Kidney epithelial cell (primary cell): Measurements from ENCODE around the gene SLC35F5. TPM values are rescaled to one million over a fixed set of nuclear protein-coding genes. Genes with fewer than 3 reads are reported as not detected.

Source experiments
- DNase-seq: peaks from one replicate; pipeline ENCODE4 v3.0.0-alpha.2; 2010; ENCODE audit warnings: low read depth
- H3K27me3 ChIP-seq: 2 replicates; pipeline ENCODE4 v1.6.0; 2011; ENCODE audit warnings: low read length; ENCODE audit not compliant: control insufficient read depth, insufficient read depth
- H3K36me3 ChIP-seq: 2 replicates; pipeline ENCODE4 v1.5.1; 2011; ENCODE audit warnings: low read length; ENCODE audit not compliant: control insufficient read depth, insufficient read depth
- H3K4me3 ChIP-seq: 2 replicates; pipeline ENCODE4 v1.5.1; 2011; ENCODE audit warnings: low read depth, mild to moderate bottlenecking, control low read depth, low read length
- total RNA-seq: library from RNA; depleted of rRNA; stranded (reverse); fragments of >200 nt; gene quantifications from 2 replicates; pipeline ENCODE4 v1.2.3, GENCODE V29; 2015
- TF ChIP-seq, protein P1 (sequence below): IDR thresholded peaks from 2 replicates; pipeline ENCODE4 v1.5.1; 2011; ENCODE audit warnings: mild to moderate bottlenecking, moderate library complexity, low read length, control low read depth, inconsistent platforms; ENCODE audit not compliant: insufficient read depth, poor library complexity, severe bottlenecking

Gene SLC35F5, protein sequence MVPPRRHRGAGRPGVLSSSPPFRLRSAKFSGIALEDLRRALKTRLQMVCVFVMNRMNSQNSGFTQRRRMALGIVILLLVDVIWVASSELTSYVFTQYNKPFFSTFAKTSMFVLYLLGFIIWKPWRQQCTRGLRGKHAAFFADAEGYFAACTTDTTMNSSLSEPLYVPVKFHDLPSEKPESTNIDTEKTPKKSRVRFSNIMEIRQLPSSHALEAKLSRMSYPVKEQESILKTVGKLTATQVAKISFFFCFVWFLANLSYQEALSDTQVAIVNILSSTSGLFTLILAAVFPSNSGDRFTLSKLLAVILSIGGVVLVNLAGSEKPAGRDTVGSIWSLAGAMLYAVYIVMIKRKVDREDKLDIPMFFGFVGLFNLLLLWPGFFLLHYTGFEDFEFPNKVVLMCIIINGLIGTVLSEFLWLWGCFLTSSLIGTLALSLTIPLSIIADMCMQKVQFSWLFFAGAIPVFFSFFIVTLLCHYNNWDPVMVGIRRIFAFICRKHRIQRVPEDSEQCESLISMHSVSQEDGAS
- total RNA-seq: 61.7 and 66.3 TPM in 2 replicates

DNA sequence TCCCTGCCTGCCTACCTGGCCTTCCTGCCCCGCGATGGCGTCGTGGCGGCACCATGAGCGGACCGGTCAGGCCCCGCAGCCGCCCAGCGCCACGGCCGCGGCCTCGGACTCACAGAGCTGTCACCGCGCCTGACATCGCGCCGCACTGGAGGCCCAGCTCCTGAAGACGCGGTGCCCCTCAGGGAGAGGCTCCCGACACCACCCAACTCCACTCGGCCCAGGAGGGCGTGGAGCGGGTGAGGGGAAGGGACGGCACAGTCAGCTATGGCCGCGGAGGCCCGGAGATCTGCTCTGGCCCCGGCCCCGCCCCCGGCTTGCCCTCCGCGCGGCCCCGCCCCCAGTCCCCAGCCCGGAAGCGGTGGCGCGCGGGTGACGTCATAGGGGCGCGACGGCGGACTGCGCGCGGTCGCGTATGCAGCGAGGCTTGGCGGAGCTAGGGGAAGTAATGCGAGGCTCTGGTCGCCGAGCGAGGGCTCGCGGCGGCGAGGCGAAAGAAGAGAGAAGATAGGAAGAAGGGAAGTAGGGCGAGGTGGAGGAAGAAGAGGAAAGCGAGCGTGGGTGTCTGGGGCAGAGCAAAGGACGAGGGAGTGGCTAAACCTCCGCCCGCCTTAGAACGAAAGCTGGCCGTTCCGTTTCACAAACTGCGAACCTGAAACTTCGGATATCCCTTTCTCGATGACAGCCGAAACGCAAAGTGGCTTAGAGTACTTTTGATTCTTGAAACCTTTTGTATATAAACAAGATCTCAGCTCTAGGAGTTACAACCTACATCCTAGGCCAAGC lies at the start of gene SLC35F5:
TSS of gene SLC35F5 (minus strand) at position 288 of the 783 bp plus-strand sequence. CDS start at position 55, 233 bp downstream.
- no peak for DNase-seq
- TF ChIP-seq, protein P1, sequence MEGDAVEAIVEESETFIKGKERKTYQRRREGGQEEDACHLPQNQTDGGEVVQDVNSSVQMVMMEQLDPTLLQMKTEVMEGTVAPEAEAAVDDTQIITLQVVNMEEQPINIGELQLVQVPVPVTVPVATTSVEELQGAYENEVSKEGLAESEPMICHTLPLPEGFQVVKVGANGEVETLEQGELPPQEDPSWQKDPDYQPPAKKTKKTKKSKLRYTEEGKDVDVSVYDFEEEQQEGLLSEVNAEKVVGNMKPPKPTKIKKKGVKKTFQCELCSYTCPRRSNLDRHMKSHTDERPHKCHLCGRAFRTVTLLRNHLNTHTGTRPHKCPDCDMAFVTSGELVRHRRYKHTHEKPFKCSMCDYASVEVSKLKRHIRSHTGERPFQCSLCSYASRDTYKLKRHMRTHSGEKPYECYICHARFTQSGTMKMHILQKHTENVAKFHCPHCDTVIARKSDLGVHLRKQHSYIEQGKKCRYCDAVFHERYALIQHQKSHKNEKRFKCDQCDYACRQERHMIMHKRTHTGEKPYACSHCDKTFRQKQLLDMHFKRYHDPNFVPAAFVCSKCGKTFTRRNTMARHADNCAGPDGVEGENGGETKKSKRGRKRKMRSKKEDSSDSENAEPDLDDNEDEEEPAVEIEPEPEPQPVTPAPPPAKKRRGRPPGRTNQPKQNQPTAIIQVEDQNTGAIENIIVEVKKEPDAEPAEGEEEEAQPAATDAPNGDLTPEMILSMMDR: no peak

DNA sequence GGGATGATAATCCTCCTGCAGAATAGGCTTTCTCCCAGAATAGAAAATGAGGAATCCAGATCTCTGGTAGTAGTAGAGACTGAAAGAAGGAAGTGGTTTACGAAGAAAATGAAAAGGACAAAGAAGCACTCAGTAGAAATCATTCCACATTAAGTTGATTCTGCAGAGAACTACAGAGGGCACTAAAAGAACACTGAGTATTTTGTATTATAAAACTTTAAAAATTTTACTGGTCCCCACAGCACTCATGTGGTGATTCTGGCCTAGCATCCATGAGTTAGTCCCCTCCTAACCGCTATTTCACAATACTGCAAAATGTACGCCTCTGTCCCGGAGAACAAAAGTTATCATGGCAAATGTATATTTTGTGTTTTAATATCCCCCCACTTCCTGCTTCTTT lies 42.9 kb upstream of the SLC35F5 start:
- Histone ChIP-seq H3K4me3 (no peak overlapping the region), H3K36me3 (no peaks in the 10 kb centered on the region), H3K27me3 (no peaks in the 10 kb centered on the region)
- TF ChIP-seq, protein P1: no peak
- DNase-seq: no peak

More for the DNA sequence above, at the start of gene SLC35F5:
- Histone ChIP-seq H3K4me3 (peak within 1 kb of the TSS; percentile 93), H3K27me3 (no peaks in the 10 kb centered on the region), H3K36me3 (peaks cover 2% of the 10 kb centered on the region)

DNA sequence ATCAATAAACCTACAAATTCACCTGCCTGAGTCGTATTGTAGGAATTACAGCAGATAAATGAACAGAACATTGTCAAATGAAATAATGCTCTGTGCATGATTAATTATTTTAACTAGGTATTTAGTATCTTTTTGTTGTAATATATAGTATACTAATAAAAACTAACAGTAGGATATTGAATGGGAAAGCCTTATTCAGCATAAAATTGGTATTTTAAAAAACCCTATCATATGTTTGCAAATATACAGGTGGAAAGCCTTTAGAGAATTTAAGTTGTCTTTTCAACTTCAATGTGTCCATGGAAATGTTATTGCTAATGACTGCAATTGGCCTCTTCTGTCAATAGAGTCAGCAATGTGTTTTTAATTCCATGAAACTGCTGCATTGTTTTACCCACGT lies 40.8 kb upstream of the SLC35F5 start:
- Histone ChIP-seq H3K4me3 (no peak overlapping the region), H3K27me3 (no peaks in the 10 kb centered on the region), H3K36me3 (no peaks in the 10 kb centered on the region)
- DNase-seq: no peak
- TF ChIP-seq, protein P1: no peak

DNA sequence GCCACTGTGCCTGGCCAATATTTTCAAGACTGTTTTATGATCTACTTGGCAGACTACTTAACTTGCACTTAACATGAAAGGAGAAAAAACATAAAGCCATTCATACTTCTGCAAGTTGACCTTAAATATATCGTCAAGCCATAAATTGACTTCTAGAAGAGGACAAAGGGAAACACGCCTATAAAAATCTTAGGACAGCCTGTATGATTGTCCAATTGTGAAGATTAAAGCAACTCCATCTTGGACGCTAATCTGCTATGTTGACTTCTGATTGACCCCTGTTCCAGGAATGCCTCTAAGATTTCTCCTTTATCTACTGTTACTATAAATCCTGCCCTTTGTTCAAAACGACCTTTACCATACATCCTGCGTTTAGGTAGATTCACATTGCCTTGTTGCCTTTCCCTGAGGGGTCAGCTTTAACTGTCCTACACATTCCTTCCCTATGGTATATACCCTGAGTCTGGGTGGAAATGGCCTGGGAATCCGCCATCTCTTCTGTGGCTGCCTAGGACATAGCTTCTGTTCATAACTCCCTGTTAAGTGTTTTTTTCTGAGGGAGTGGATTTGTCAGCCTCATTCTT lies 40.2 kb upstream of the SLC35F5 start:
- H3K36me3 ChIP-seq: no peaks in the 10 kb centered on the region
- TF ChIP-seq, protein P1: no peak
- DNase-seq: no peak

DNA sequence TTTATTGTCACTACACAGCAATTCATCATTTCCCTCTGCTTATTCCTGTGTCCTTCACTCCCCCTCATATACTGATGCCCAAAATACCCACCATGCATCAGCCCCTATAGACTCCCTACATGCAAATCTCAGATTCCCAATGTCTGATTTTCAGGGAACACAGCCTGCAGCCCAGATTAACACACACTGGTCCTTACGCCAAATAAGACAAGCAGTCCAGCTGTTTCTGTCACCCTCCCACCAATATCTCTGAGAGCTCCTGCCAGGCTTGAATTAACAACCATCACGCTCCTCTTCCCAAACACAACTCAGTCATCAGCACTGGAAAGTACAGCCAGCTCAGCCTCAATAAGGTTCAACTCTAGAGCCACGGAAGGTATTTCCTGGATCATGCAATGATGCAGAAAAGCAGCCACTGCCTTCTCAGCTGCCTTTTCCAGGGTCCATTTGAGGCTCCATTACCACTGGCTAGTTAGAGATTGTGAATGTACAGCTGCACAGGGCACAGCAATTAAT lies 39.0 kb upstream of the SLC35F5 start:
- TF ChIP-seq, protein P1: no peak
- no peak for DNase-seq

More for the DNA sequence above, 40.2 kb upstream of the SLC35F5 start:
- Histone ChIP-seq H3K27me3 (no peaks in the 10 kb centered on the region), H3K4me3 (no peak overlapping the region)

More for the DNA sequence above, 39.0 kb upstream of the SLC35F5 start:
- Histone ChIP-seq H3K27me3 (no peaks in the 10 kb centered on the region), H3K36me3 (no peaks in the 10 kb centered on the region), H3K4me3 (no peak overlapping the region)
